Small intestine (tissue), 7 donors: ENCODE data around the gene SPATA6. TPM values are rescaled to one million over a fixed set of nuclear protein-coding genes. Genes with fewer than 3 reads are reported as not detected.
"Not testable (repeated sequence)": the region's sequence is repeated elsewhere in the genome, so short reads cannot be mapped to it uniquely, and the experiment has no call there.

ENCODE experiments used
- DNase-seq, 2 donors: peaks; one replicate each; pipeline versions ENCODE4 v3.0.0 to v3.0.0-alpha.2; 2013
- FAIRE-seq: peaks from 2 replicates; lab custom pipeline; 2012; peaks lifted over from hg19 to GRCh38; lab: Jason Lieb, UNC
- H3K27ac ChIP-seq, 3 donors: one replicate each; pipeline ENCODE4 v1.5.1; 2013; ENCODE audit warnings: low read length in 2 of 3, mild to moderate bottlenecking in 2 of 3, control low read depth in 1 of 3, inconsistent platforms in 1 of 3, low read depth in 1 of 3, moderate library complexity in 1 of 3
- H3K27me3 ChIP-seq, 3 donors: one replicate each; pipeline ENCODE4 v1.6.1; 2013; ENCODE audit warnings: low read length in 3 of 3, inconsistent platforms in 1 of 3; ENCODE audit not compliant: control insufficient read depth in 3 of 3, insufficient read depth in 3 of 3
- H3K36me3 ChIP-seq, 3 donors: one replicate each; pipeline ENCODE4 v1.6.1; 2013; ENCODE audit warnings: low read length in 3 of 3, inconsistent platforms in 1 of 3, low read depth in 1 of 3, mild to moderate bottlenecking in 1 of 3, moderate library complexity in 1 of 3; ENCODE audit not compliant: control insufficient read depth in 3 of 3, insufficient read depth in 2 of 3
- H3K4me1 ChIP-seq, 3 donors: one replicate each; pipeline ENCODE4 v1.6.1; 2013; ENCODE audit warnings: low read length in 2 of 3, inconsistent platforms in 1 of 3, low read depth in 1 of 3, mild to moderate bottlenecking in 1 of 3, moderate library complexity in 1 of 3; ENCODE audit not compliant: control insufficient read depth in 3 of 3, insufficient read depth in 2 of 3
- H3K4me3 ChIP-seq, 3 donors: one replicate each; pipeline ENCODE4 v1.5.1; 2013; ENCODE audit warnings: low read length in 3 of 3, control low read depth in 1 of 3, inconsistent platforms in 1 of 3, low read depth in 1 of 3, mild to moderate bottlenecking in 1 of 3, moderate library complexity in 1 of 3
- H3K9me3 ChIP-seq, 2 donors: one replicate each; pipeline ENCODE4 v1.6.1; 2013; ENCODE audit warnings: low read depth in 1 of 2, low read length in 1 of 2; ENCODE audit not compliant: control insufficient read depth in 2 of 2, insufficient read depth in 1 of 2
- WGBS, 3 donors: extraction: QIAGEN DNeasy Blood & Tissue Kit; methylation state at CpG; one replicate each; pipeline ENCODE4 v1.1.7; 2013; 5-methylcytosine and 5-hydroxymethylcytosine counted together
- polyA plus RNA-seq, 4 donors: library from polyadenylated mRNA; stranded (reverse) in 3 of 4; unstranded in 1 of 4; fragments of 200-250 nt in 3 of 4; fragments of 120-200 nt in 1 of 4; gene quantifications; one replicate each; pipeline versions ENCODE4 v1.2.1 to v1.2.3, GENCODE V29; 2013
- donor health status: healthy with polysubstance abuse.
- donor health status: control.
- donor health status: control.
- donor health status: Bipolar disorder and iron deficiency.
- donor health status: healthy.

SPATA6 gene
- polyA plus RNA-seq, 4 donors, result 2.5 to 6.2 (median 3.1) TPM

DNA sequence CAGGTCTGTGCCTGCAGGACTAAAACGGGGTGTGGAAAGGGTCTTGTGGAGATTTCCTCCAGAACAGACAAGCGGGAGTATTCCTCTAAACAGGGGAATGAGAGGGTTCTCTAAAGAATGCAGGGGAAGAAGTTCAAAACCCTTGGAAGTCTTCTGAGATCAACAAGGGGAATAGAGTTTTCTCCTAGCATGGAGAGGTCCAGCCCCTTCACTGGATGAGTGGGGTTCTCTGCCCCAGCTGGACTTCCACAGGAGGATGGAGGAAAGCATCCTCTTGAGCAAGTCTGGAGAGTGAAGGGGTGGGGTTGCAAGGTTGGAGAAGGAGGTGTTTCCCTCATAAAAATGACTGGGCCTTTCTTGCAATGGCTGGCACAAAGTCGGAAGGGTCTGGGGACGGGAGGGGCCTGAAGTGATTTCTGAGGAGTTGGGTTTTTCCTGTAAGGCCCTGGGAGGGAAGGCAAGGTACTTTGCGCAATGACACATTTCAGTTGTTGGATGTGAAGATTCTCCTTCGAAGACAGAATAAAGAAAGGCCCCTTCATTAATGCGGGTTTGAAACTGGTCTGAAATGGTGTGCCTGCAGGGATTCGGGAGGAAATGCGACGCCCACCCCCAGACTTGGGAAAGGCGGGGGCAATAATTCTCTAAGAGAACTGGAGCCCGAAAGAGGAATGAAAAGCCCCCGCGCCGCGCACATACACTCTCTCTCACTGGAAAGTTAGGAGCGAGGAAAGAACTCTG is 884 bp downstream of the SPATA6 start:
- WGBS, 3 donors, result 20 to 29% (median 24%) methylated on average over 17 of the region's 17 CpGs
- Histone ChIP-seq H3K9me3 (peaks cover 0 to 9% of the 10 kb centered on the region in 2 donors), H3K4me3 (peak overlapping the region; percentile 55 to 83 (median 75)), H3K36me3 (no peaks in the 10 kb centered on the region), H3K27me3 (no peaks in the 10 kb centered on the region), H3K4me1 (peaks cover 3 to 5% (median 3%) of the 10 kb centered on the region in 3 donors), H3K27ac (peak overlapping the region; percentile 64 to 92 (median 71))
- peak in 1 of 2 donors; percentile 16 for DNase-seq
- no peak for FAIRE-seq

DNA sequence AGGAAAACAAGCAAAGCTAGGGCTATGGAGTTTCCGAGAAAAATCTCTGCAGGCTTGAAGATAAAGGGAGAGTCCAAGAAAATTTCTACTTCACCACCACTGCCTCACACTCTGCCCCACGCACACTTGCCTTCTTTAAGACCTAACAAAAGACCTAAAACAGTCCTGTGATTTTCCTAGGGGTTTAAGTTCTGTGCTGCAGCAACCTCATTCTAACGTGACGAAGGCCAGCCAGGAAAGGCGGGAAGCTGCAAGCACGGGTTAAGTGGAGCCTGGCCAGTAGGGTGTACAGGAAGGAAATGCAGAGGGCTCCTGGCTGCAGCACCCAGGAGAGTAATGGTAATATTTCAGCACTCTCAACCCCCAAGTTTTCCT is 1.5 kb downstream of the SPATA6 start:
- DNase-seq, result peak; percentile 16 to 35
- Histone ChIP-seq H3K9me3 (peaks cover 0 to 4% of the 10 kb centered on the region in 2 donors), H3K4me3 (no peak overlapping the region), H3K36me3 (no peaks in the 10 kb centered on the region), H3K4me1 (peaks cover 3 to 5% (median 3%) of the 10 kb centered on the region in 3 donors), H3K27me3 (no peaks in the 10 kb centered on the region), H3K27ac (peak overlapping the region; percentile 18 to 92 (median 39))
- FAIRE-seq, result no peak
- 20 to 30% (median 29%) methylated on average over 6 of the region's 6 CpGs for WGBS, 3 donors

DNA sequence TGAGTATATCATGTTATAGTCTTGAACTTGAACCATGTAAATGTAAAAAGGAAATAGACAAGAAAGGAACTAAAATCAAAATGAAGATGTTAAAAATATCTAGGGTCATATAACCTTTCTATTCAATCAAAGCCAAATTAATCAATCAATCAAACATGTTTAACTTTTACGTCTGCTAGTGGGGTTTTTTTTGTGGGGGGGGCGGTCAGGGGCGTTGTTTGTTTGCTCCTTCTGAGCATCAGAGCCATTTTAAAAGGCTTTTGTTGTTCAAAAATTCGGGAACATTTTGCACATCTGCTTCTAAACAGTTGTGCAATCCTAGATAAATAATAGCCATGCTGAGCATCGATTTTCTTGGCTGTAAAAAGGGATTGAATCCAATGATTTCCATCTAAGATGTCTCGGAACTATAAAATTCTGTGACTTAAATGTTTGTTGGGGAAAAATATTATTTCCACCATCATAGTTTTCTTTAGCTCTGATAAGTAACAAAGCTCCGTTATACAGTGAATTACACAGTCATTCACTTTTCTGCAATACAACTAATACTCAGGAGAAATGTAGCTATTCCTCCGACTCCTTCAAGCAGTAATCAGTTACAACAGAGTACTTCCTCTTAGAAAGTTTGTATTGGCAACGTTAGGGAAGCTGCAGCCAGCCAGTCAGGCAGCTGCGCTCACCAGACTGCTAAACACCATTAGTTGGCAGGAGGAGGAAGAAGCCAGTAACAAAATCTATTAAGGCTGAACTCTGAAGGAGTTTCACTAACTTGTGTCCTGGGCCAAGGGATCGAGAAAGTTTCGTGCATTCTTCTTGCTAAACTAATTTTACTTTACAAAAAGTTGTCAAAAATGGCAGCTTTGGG is 2.2 kb downstream of the SPATA6 start:
- DNase-seq (peak; percentile 23 to 76), FAIRE-seq (no peak)
- Histone ChIP-seq H3K36me3 (no peaks in the 10 kb centered on the region), H3K9me3 (no peaks in the 10 kb centered on the region), H3K4me1 (peaks cover 3 to 5% (median 3%) of the 10 kb centered on the region in 3 donors), H3K27ac (peak overlapping the region; percentile 18 to 92 (median 39)), H3K27me3 (no peaks in the 10 kb centered on the region), H3K4me3 (no peak overlapping the region)
- WGBS, 3 donors, result 6 to 12% (median 11%) methylated on average over 12 of the region's 12 CpGs

DNA sequence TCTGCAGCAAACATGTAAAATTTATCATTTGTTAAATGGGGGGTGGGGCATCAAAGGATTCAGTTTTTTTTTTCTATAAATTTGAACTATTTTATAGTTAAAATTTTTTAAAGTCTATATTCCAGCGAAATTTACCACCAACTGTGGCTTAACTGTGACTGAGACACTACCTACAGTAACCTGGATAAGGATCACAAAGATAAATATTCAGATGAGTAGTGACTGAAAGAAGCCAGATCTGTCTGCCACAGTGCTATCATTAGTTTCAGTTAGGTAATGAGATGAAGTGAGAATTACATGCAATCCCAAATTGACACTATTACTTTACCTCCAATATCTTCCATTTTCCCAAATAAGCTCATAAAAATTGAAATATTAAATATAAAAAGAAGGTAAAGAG is 5.4 kb downstream of the SPATA6 start:
- Histone ChIP-seq H3K27me3 (no peaks in the 10 kb centered on the region), H3K9me3 (no peaks in the 10 kb centered on the region), H3K4me1 (peaks cover 0 to 5% (median 3%) of the 10 kb centered on the region in 3 donors), H3K36me3 (no peaks in the 10 kb centered on the region), H3K27ac (no peak overlapping the region), H3K4me3 (no peak overlapping the region)
- FAIRE-seq, result no peak
- DNase-seq, result no peak
- WGBS, 3 donors, result 85 to 90% (median 89%) methylated on average over 1 of the region's 1 CpG

DNA sequence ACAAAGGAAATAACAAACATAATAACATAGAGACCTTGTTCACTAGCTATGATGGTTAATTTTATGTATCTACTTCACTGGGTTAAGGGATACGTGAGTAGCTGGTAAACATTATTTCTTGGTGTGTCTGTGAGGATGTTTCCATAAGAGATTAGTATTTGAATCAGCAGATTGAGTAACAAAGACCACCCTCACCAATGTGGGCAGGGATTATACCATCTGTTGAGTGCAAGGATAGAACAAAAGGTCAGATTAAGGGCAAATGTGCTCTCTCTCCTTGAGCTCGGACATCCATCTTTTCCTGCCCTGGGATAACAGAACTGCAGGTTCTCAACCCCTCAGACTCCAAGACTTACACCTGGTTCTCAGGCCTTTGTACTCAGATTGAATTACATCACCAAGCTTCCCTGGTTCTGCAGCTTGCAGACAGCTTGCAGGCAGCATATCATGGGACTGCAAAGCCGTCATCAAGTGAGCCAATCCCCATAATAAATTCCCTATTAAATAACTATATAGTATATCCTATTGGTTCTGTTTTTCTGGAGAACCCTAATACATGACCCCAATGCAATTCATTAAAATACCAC is 9.2 kb downstream of the SPATA6 start:
- FAIRE-seq, result no peak
- no peaks in the 10 kb centered on the region for H3K4me1 ChIP-seq
- H3K27ac ChIP-seq, result no peak overlapping the region
- DNase-seq, result no peak
- 80 to 88% (median 84%) methylated on average over 3 of the region's 3 CpGs for WGBS, 3 donors
- H3K9me3 ChIP-seq, result no peaks in the 10 kb centered on the region
- no peak overlapping the region for H3K4me3 ChIP-seq
- no peaks in the 10 kb centered on the region for H3K27me3 ChIP-seq
- H3K36me3 ChIP-seq, result no peaks in the 10 kb centered on the region

DNA sequence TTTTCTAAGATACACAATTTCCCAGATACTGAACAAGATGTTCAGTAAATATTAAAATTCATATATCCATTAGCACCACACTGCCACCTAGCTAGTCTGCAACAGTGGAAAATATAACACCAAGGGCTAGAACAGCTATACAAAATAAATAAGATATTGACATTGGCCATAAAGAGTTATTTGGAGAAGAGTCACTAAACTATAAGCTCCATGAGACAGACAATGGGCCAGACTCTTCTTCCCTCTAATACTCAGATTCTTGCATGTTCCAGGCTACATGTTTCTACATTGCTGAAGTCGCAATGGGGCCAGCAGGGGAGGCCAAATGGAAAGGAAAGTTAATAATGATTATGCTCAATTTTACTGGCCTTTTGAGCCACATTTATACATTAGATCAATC is 21.5 kb downstream of the SPATA6 start:
- Histone ChIP-seq H3K27me3 (no peaks in the 10 kb centered on the region), H3K9me3 (peaks cover 0 to 4% of the 10 kb centered on the region in 2 donors), H3K36me3 (no peaks in the 10 kb centered on the region), H3K27ac (no peak overlapping the region), H3K4me1 (no peaks in the 10 kb centered on the region), H3K4me3 (no peak overlapping the region)
- 89 to 92% (median 92%) methylated on average over 1 of the region's 1 CpG for WGBS, 3 donors
- peak; percentile 12 to 19 for DNase-seq
- FAIRE-seq, result no peak

DNA sequence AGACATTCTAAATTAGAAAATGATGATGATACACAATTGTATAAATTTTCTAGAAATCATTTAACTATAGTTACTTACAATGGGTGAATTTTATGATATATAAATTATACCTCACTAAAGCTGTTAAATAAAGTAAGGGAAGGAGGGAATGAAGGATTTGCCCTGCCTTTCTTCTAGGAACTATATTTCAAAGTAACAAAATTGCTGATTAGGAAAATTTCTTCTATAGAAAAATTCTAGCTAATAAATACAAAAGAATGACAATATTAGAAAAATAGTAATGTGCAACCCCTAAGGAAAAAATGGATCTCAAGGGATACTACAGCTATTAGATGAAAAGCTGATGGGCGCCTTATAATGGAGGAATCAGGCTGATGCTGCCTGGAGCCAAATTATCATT is 23.1 kb downstream of the SPATA6 start:
- no peaks in the 10 kb centered on the region for H3K36me3 ChIP-seq
- DNase-seq (no peak), FAIRE-seq (no peak)
- WGBS, 3 donors, result 93 to 98% (median 96%) methylated on average over 1 of the region's 1 CpG
- H3K27me3 ChIP-seq, result no peaks in the 10 kb centered on the region
- peaks cover 0 to 8% of the 10 kb centered on the region in 2 donors for H3K9me3 ChIP-seq
- no peaks in the 10 kb centered on the region for H3K4me1 ChIP-seq
- no peak overlapping the region for H3K4me3 ChIP-seq
- H3K27ac ChIP-seq, result no peak overlapping the region

DNA sequence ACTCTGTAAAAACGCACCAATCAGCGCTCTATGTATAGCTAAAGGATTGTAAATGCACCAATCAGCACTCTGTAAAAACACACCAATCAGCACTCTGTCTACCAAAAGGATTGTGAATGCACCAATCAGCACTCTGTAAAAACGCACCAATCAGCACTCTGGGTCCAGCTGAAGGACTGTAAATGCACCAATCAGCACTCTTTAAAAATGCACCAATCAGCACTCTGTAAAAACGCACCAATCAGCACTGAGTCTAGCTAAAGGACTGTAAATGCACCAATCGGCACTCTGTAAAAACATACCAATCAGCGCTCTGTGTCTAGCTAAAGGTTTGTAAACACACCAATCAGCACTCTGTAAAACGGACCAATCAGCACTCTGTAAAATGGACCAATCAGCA is 27.8 kb downstream of the SPATA6 start:
- not testable (repeated sequence) for H3K36me3 ChIP-seq, H3K4me1 ChIP-seq, DNase-seq, H3K27ac ChIP-seq, H3K4me3 ChIP-seq, FAIRE-seq, H3K27me3 ChIP-seq
- H3K9me3 ChIP-seq, result peaks cover 0 to 14% of the 10 kb centered on the region in 2 donors
- WGBS, 3 donors, result 89 to 94% (median 94%) methylated on average over 7 of the region's 7 CpGs
